ENCODE results near the gene CCDC27. TPM values are rescaled to one million over a fixed set of nuclear protein-coding genes. Genes with fewer than 3 reads are reported as not detected.

CCDC27 gene
- not detected in 2 replicates for total RNA-seq (2014; rRNA removed; shearing (Covaris generic))

GRCh38 chr1:3752400-3752945 is at the start of gene CCDC27:
Gene CCDC27, plus strand, starts transcription at chr1:3752450. Its CDS starts 32 bp downstream, at chr1:3752482.
- no peak for DNase-seq (ENCODE audit: low spot score)

GRCh38 chr1:3702528-3702927 is 49.7 kb upstream of the CCDC27 start:
- DNase-seq (ENCODE audit: low spot score) = no peak

GRCh38 chr1:3702990-3703728 is 49.1 kb upstream of the CCDC27 start:
- DNase-seq (ENCODE audit: low spot score) = no peak

- no peak for DNase-seq (ENCODE audit: low spot score)
Observed at GRCh38 chr1:3703786-3704371, 48.4 kb upstream of the CCDC27 start.

GRCh38 chr1:3705341-3705950 is 46.8 kb upstream of the CCDC27 start:
- DNase-seq (ENCODE audit: low spot score) = no peak

- no peak for DNase-seq (ENCODE audit: low spot score)
Observed at GRCh38 chr1:3706651-3707297, 45.5 kb upstream of the CCDC27 start.

GRCh38 chr1:3707298-3707938 is 44.8 kb upstream of the CCDC27 start:
- DNase-seq (ENCODE audit: low spot score) = no peak

- DNase-seq (ENCODE audit: low spot score) = no peak
Observed at GRCh38 chr1:3707939-3708328, 44.3 kb upstream of the CCDC27 start.

- no peak for DNase-seq (ENCODE audit: low spot score)
Observed at GRCh38 chr1:3708791-3709190, 43.5 kb upstream of the CCDC27 start.

- no peak for DNase-seq (ENCODE audit: low spot score)
Observed at GRCh38 chr1:3710251-3710650, 42.0 kb upstream of the CCDC27 start.

GRCh38 chr1:3711381-3711779 is 40.9 kb upstream of the CCDC27 start:
- no peak for DNase-seq (ENCODE audit: low spot score)

GRCh38 chr1:3711780-3712451 is 40.3 kb upstream of the CCDC27 start:
- no peak for DNase-seq (ENCODE audit: low spot score)

GRCh38 chr1:3712573-3713535 is 39.4 kb upstream of the CCDC27 start:
- no peak for DNase-seq (ENCODE audit: low spot score)

- DNase-seq (ENCODE audit: low spot score) = no peak
Observed at GRCh38 chr1:3713840-3714239, 38.4 kb upstream of the CCDC27 start.

GRCh38 chr1:3714284-3714741 is 37.9 kb upstream of the CCDC27 start:
- DNase-seq (ENCODE audit: low spot score) = no peak

GRCh38 chr1:3714814-3715213 is 37.4 kb upstream of the CCDC27 start:
- DNase-seq (ENCODE audit: low spot score) = no peak

GRCh38 chr1:3716351-3716750 is 35.9 kb upstream of the CCDC27 start:
- DNase-seq (ENCODE audit: low spot score) = no peak

- no peak for DNase-seq (ENCODE audit: low spot score)
Observed at GRCh38 chr1:3717041-3717714, 35.1 kb upstream of the CCDC27 start.
